Neural cell (in vitro differentiated cells): ENCODE measurements around the gene GASK1A. TPM values are rescaled to one million over a fixed set of nuclear protein-coding genes. Genes with fewer than 3 reads are reported as not detected.

ENCODE experiments used
- H2AFZ ChIP-seq: fragments of 200-600, 300-800 bp; sonication (generic), shearing (Covaris generic); 2 replicates; pipeline ENCODE4 v1.6.0; 2014; ENCODE audit warnings: low read depth, mild to moderate bottlenecking, antibody characterized with exemption, low read length, moderate library complexity
- H3F3A ChIP-seq: fragments of 200-600 bp; shearing (Covaris generic); 2 replicates; pipeline ENCODE4 v1.6.1; 2016; ENCODE audit warnings: mild to moderate bottlenecking, moderate library complexity, mixed read lengths, antibody characterized with exemption, low read length; ENCODE audit not compliant: insufficient read depth, poor library complexity, severe bottlenecking
- H3K27ac ChIP-seq: fragments of 200-600, 300-800 bp; sonication (generic), shearing (Covaris generic); 2 replicates; pipeline ENCODE4 v1.5.1; 2014; ENCODE audit warnings: mild to moderate bottlenecking, low read length, moderate library complexity
- H3K27me3 ChIP-seq: fragments of 300-800, 200-600 bp; sonication (generic), shearing (Covaris generic); 2 replicates; pipeline ENCODE4 v1.6.0; 2014; ENCODE audit warnings: mild to moderate bottlenecking, low read depth, low read length, moderate library complexity; ENCODE audit not compliant: insufficient read depth
- H3K36me3 ChIP-seq: fragments of 300-800, 200-600 bp; sonication (generic), shearing (Covaris generic); 2 replicates; pipeline ENCODE4 v1.5.1; 2014; ENCODE audit warnings: mild to moderate bottlenecking, antibody characterized with exemption, low read length, moderate library complexity; ENCODE audit not compliant: insufficient read depth
- H3K4me2 ChIP-seq: fragments of 300-800, 200-600 bp; sonication (generic), shearing (Covaris generic); 2 replicates; pipeline ENCODE4 v1.6.0; 2014; ENCODE audit warnings: mild to moderate bottlenecking, low read length
- H3K4me3 ChIP-seq: fragments of 300-800, 200-600 bp; sonication (generic), shearing (Covaris generic); 2 replicates; pipeline ENCODE4 v1.5.1; 2014; ENCODE audit warnings: mild to moderate bottlenecking, low read length, moderate library complexity
- H3K79me2 ChIP-seq: fragments of 200-600 bp; shearing (Covaris generic); replicated peaks from 2 replicates; pipeline ENCODE4 v1.6.0; 2014; ENCODE audit warnings: mild to moderate bottlenecking, low read length, moderate library complexity; ENCODE audit not compliant: insufficient read depth
- H3K9ac ChIP-seq: fragments of 300-800, 200-600 bp; sonication (generic), shearing (Covaris generic); 2 replicates; pipeline ENCODE4 v1.6.1; 2016; ENCODE audit warnings: mild to moderate bottlenecking, low read length, mixed read lengths
- H3K9me2 ChIP-seq: fragments of 200-600 bp; shearing (Covaris generic); 2 replicates; pipeline ENCODE4 v1.6.1; 2016; ENCODE audit warnings: mild to moderate bottlenecking, low read length, mixed read lengths; ENCODE audit not compliant: insufficient read depth
- H3K9me3 ChIP-seq: fragments of 200-600, 300-800 bp; sonication (generic), shearing (Covaris generic); 2 replicates; pipeline ENCODE4 v1.6.1; 2016; ENCODE audit warnings: mild to moderate bottlenecking, mixed run types, low read length, moderate library complexity, mixed read lengths
- H4K20me1 ChIP-seq: fragments of 200-600 bp; shearing (Covaris generic); 2 replicates; pipeline ENCODE4 v1.6.1; 2016; ENCODE audit warnings: mild to moderate bottlenecking, mixed run types; ENCODE audit not compliant: insufficient read depth
- EP300 ChIP-seq: fragments of 450-650 bp; conservative IDR thresholded peaks from 2 replicates; pipeline ENCODE4 v1.6.1; 2014; ENCODE audit warnings: antibody characterized with exemption, mild to moderate bottlenecking, moderate library complexity; ENCODE audit not compliant: poor library complexity, severe bottlenecking
- EZH2 ChIP-seq: fragments of 200-600, 300-800 bp; shearing (Covaris generic), sonication (generic); IDR thresholded peaks from 2 replicates; pipeline ENCODE4 v1.6.1; 2014; ENCODE audit warnings: antibody characterized with exemption, low read length, borderline replicate concordance, mild to moderate bottlenecking; ENCODE audit not compliant: insufficient read depth, poor library complexity, severe bottlenecking
- MXI1 ChIP-seq: fragments of 450-650 bp; conservative IDR thresholded peaks from 2 replicates; pipeline ENCODE4 v1.6.1; 2014; ENCODE audit warnings: antibody characterized with exemption, mild to moderate bottlenecking; ENCODE audit not compliant: poor library complexity, severe bottlenecking
- POLR2AphosphoS5 ChIP-seq: IDR thresholded peaks from 2 replicates; pipeline ENCODE4 v1.6.1; 2012
- RAD21 ChIP-seq: fragments of 450-650 bp; conservative IDR thresholded peaks from 2 replicates; pipeline ENCODE4 v1.6.1; 2014; ENCODE audit warnings: antibody characterized with exemption, mild to moderate bottlenecking, moderate library complexity
- SMC3 ChIP-seq: fragments of 450-650 bp; conservative IDR thresholded peaks from 2 replicates; pipeline ENCODE4 v1.6.1; 2014; ENCODE audit warnings: antibody characterized with exemption, mild to moderate bottlenecking, moderate library complexity; ENCODE audit not compliant: poor library complexity
- TAF1 ChIP-seq: IDR thresholded peaks from 2 replicates; pipeline ENCODE4 v1.6.1; 2012; ENCODE audit warnings: low read depth
- polyA plus RNA-seq: library from polyadenylated mRNA; depleted of rRNA; stranded (reverse); fragments of >200 nt; gene quantifications from 2 replicates; pipeline ENCODE4 v1.2.3, GENCODE V29; 2014
- TF ChIP-seq, protein P1 (sequence below): fragments of 450-650 bp; IDR thresholded peaks from 2 replicates; pipeline ENCODE4 v1.5.1; 2014; ENCODE audit warnings: antibody characterized with exemption, mild to moderate bottlenecking, moderate library complexity; ENCODE audit not compliant: poor library complexity, severe bottlenecking
- TF ChIP-seq, protein P2 (sequence below): IDR thresholded peaks from 2 replicates; pipeline ENCODE4 v1.6.1; 2012; ENCODE audit warnings: borderline replicate concordance

Gene GASK1A
- polyA plus RNA-seq, 1 donor from 2014 or later: not detected

DNA sequence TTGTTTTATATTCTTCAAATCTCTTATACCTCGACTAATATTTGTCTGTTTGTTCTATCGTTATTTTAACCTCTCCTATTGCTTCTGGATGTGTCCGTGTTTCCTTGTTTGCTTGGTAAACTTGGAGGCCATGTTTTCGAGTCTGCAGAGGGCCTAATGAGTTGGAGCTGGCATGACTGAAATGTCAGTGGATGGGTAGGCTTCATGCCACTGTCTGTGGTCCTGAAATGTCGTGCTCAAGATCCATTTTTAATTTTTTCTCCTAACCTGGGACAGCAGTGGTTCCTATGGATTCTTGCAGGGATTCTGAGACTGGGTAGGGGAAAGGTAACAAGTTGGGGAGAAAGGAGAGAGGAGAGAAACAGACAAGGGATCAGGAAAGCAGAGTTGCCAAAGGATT is 18.8 kb upstream of the GASK1A start:
- no peaks in the 10 kb centered on the region for H3F3A ChIP-seq
- H4K20me1 ChIP-seq: no peaks in the 10 kb centered on the region
- no peak overlapping the region for H3K4me3 ChIP-seq
- H3K9me2 ChIP-seq: no peaks in the 10 kb centered on the region
- H3K36me3 ChIP-seq: no peaks in the 10 kb centered on the region
- no peak overlapping the region for H3K4me2 ChIP-seq
- H3K27me3 ChIP-seq: no peaks in the 10 kb centered on the region
- TF ChIP-seq, protein P1, sequence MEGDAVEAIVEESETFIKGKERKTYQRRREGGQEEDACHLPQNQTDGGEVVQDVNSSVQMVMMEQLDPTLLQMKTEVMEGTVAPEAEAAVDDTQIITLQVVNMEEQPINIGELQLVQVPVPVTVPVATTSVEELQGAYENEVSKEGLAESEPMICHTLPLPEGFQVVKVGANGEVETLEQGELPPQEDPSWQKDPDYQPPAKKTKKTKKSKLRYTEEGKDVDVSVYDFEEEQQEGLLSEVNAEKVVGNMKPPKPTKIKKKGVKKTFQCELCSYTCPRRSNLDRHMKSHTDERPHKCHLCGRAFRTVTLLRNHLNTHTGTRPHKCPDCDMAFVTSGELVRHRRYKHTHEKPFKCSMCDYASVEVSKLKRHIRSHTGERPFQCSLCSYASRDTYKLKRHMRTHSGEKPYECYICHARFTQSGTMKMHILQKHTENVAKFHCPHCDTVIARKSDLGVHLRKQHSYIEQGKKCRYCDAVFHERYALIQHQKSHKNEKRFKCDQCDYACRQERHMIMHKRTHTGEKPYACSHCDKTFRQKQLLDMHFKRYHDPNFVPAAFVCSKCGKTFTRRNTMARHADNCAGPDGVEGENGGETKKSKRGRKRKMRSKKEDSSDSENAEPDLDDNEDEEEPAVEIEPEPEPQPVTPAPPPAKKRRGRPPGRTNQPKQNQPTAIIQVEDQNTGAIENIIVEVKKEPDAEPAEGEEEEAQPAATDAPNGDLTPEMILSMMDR: no peak
- TF ChIP-seq SMC3: no peak
- TF ChIP-seq POLR2AphosphoS5: no peak
- H3K27ac ChIP-seq: no peak overlapping the region
- H3K9ac ChIP-seq: no peak overlapping the region
- H2AFZ ChIP-seq: no peak overlapping the region
- H3K79me2 ChIP-seq: no peaks in the 10 kb centered on the region
- H3K9me3 ChIP-seq: no peaks in the 10 kb centered on the region

DNA sequence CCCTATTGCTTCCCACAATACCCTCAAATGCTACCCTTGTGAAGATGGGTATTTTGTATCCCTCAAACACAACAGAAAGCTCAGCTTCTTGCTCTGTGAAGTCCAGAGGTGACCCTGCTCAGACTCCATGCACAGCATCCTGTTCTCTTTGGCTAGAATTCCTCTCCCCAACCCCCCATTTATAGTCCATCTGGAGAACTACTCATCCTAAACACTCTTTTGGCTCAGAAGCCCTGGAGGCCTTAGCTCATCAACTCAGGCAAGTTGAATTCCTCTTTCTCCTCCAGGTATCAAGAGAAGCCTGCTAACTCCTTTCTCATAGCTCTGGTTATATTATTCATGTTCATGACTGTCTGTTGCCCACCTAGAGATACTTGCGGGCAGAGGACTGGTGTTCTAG is 18.3 kb upstream of the GASK1A start:
- Histone ChIP-seq H3K4me2 (no peak overlapping the region), H3K79me2 (no peaks in the 10 kb centered on the region), H2AFZ (no peak overlapping the region), H3K27me3 (no peaks in the 10 kb centered on the region), H3K36me3 (no peaks in the 10 kb centered on the region), H3K4me3 (no peak overlapping the region), H4K20me1 (no peaks in the 10 kb centered on the region), H3K9ac (no peak overlapping the region), H3K9me2 (no peaks in the 10 kb centered on the region), H3K9me3 (no peaks in the 10 kb centered on the region), H3F3A (no peaks in the 10 kb centered on the region), H3K27ac (no peak overlapping the region)
- TF ChIP-seq, protein P1: no peak
- TF ChIP-seq RAD21 (no peak), EZH2 (no peak), SMC3 (no peak), EP300 (no peak), TAF1 (no peak), POLR2AphosphoS5 (no peak), MXI1 (no peak)
- TF ChIP-seq, protein P2, sequence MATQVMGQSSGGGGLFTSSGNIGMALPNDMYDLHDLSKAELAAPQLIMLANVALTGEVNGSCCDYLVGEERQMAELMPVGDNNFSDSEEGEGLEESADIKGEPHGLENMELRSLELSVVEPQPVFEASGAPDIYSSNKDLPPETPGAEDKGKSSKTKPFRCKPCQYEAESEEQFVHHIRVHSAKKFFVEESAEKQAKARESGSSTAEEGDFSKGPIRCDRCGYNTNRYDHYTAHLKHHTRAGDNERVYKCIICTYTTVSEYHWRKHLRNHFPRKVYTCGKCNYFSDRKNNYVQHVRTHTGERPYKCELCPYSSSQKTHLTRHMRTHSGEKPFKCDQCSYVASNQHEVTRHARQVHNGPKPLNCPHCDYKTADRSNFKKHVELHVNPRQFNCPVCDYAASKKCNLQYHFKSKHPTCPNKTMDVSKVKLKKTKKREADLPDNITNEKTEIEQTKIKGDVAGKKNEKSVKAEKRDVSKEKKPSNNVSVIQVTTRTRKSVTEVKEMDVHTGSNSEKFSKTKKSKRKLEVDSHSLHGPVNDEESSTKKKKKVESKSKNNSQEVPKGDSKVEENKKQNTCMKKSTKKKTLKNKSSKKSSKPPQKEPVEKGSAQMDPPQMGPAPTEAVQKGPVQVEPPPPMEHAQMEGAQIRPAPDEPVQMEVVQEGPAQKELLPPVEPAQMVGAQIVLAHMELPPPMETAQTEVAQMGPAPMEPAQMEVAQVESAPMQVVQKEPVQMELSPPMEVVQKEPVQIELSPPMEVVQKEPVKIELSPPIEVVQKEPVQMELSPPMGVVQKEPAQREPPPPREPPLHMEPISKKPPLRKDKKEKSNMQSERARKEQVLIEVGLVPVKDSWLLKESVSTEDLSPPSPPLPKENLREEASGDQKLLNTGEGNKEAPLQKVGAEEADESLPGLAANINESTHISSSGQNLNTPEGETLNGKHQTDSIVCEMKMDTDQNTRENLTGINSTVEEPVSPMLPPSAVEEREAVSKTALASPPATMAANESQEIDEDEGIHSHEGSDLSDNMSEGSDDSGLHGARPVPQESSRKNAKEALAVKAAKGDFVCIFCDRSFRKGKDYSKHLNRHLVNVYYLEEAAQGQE: no peak
